ENCODE measurements around the gene REM2. TPM values are rescaled to one million over a fixed set of nuclear protein-coding genes. Genes with fewer than 3 reads are reported as not detected.

The REM2 gene
- total RNA-seq, 4 donors from 2014 or later: 0.83 to 1.6 TPM; not detected in 2

DNA sequence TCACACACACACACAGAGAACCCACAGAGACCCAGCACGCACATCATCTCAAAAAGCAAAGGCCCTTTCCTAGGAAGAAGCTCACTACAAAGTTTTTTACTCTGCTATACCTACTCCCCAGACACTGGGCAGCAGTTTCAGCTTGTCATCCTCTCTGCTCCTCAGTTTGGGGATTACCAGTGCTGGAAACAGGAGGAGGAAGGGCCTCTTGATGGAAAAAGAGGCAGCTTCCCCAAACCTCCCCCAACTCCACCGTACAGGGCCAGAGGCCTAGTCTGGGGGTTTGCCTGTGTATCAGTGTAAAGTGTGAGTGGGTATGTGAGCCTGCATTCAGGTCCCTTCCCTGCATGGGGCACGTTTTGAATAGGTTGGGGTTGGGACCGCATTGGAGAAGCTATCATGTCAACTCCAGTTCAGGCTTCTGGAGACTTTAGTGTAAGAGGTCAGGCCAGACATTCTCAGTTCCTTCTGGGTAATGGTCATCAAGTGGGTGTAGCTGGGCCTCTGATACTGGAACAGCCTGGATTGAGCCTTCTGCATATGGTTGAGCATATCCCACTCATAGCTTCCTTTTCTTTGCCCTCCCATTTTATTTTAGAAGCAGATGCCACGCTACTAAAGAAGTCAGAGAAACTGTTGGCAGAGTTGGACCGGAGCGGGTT lies 1.2 kb downstream of the REM2 start:
- Histone ChIP-seq H3K36me3 (no peaks in the 10 kb centered on the region), H3K27ac (no peak overlapping the region), H3K4me3 (no peak overlapping the region), H3K27me3 (no peaks in the 10 kb centered on the region), H3K9me3 (no peaks in the 10 kb centered on the region), H3K4me1 (no peaks in the 10 kb centered on the region)
- DNase-seq: no peak
- TF ChIP-seq POLR2A (IDR thresholded peaks at IDR 0.05): no peak
- no peak for TF ChIP-seq CTCF (IDR thresholded peaks at IDR 0.05)
- intact Hi-C loops (cut with DNase I; ENCODE audit: low total_unique reads): no loop called here

- intact Hi-C loops (cut with DNase I; ENCODE audit: low total_unique reads): no loop called here
- DNase-seq: no peak
Measured at GRCh38 chr14:22884738-22885523, 1.9 kb downstream of the REM2 start.

DNA sequence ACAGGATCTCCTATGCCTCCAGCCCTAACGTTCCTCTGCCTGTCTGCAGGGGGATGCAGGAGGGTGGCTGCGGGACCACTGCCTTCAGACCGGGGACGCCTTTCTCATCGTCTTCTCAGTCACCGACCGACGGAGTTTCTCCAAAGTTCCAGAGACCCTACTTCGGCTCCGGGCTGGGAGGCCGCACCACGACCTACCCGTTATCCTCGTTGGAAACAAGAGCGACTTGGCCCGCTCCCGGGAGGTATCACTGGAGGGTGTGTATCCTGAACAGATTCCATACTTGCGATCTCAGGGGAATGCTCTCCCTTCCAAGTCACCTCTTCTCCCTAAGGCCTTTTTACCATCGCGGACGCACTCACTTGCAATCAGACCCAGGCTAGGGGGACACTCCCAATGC lies 3.0 kb downstream of the REM2 start:
- Histone ChIP-seq H3K4me1 (no peaks in the 10 kb centered on the region), H3K4me3 (peak overlapping the region in 1 of 2 donors; percentile 56), H3K27me3 (no peaks in the 10 kb centered on the region), H3K27ac (peak overlapping the region in 1 of 2 donors; percentile 82), H3K9me3 (no peaks in the 10 kb centered on the region), H3K36me3 (no peaks in the 10 kb centered on the region)
- intact Hi-C loops (cut with DNase I; ENCODE audit: low total_unique reads): no loop called here
- TF ChIP-seq POLR2A (IDR thresholded peaks at IDR 0.05) (no peak), CTCF (IDR thresholded peaks at IDR 0.05) (no peak)
- DNase-seq: no peak

More at GRCh38 chr14:22884738-22885523, 1.9 kb downstream of the REM2 start:
- Histone ChIP-seq H3K36me3 (no peaks in the 10 kb centered on the region), H3K27ac (no peak overlapping the region), H3K9me3 (no peaks in the 10 kb centered on the region), H3K4me1 (no peaks in the 10 kb centered on the region), H3K27me3 (no peaks in the 10 kb centered on the region), H3K4me3 (no peak overlapping the region)
- TF ChIP-seq CTCF (IDR thresholded peaks at IDR 0.05) (no peak), POLR2A (IDR thresholded peaks at IDR 0.05) (no peak)

GRCh38 chr14:22886500-22887259 lies 3.7 kb downstream of the REM2 start:
- H3K9me3 ChIP-seq: no peaks in the 10 kb centered on the region
- no peaks in the 10 kb centered on the region for H3K36me3 ChIP-seq
- peak in 1 of 2 donors; percentile 35 for TF ChIP-seq POLR2A (IDR thresholded peaks at IDR 0.05)
- peak in 1 of 4 experiments; percentile 6 for TF ChIP-seq CTCF (IDR thresholded peaks at IDR 0.05)
- H3K27ac ChIP-seq: peak overlapping the region; percentile 44 to 82
- peak overlapping the region; percentile 34 to 56 for H3K4me3 ChIP-seq
- DNase-seq: peak; percentile 76 to 80
- no peaks in the 10 kb centered on the region for H3K27me3 ChIP-seq
- H3K4me1 ChIP-seq: no peaks in the 10 kb centered on the region
- intact Hi-C loops (cut with DNase I; ENCODE audit: low total_unique reads): no loop called here
